ENCODE measurements around the gene ANKRD6.
"Not testable (repeated sequence)": the region's sequence is repeated elsewhere in the genome, so short reads cannot be mapped to it uniquely, and the experiment has no call there.

Gene ANKRD6

DNA sequence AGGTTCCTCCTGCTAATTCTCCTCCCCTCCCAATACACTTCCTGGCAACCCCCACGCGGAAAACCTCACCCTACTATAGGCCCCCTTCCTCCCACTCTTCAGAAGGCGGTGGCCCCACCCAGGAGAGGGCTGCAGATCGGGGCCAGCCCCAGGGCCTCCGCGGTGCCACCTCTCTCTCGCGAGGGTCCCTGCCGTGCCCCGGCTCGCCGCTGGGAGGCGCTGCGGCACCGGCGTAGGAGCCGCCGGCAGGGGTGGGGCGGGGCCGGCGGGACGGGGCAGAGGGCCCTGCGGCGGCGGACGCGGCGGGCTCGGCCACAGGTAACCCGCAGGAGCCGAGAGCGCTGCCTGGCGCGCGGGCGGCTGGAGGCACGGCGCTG is at the start of gene ANKRD6:
TSS of gene ANKRD6 (plus strand) at position 278 of the 377 bp plus-strand sequence. CDS start 133,825 bp downstream, outside the sequence.
- DNase-seq = peak; percentile 93

GRCh38 chr6:89385156-89385667 is 47.7 kb upstream of the ANKRD6 start:
- DNase-seq = peak; percentile 72

GRCh38 chr6:89385846-89386245 is 47.1 kb upstream of the ANKRD6 start:
- no peak for DNase-seq

- DNase-seq = no peak
Observed at GRCh38 chr6:89386917-89387491, 45.9 kb upstream of the ANKRD6 start.

- DNase-seq = no peak
Observed at GRCh38 chr6:89387516-89388201, 45.3 kb upstream of the ANKRD6 start.

DNA sequence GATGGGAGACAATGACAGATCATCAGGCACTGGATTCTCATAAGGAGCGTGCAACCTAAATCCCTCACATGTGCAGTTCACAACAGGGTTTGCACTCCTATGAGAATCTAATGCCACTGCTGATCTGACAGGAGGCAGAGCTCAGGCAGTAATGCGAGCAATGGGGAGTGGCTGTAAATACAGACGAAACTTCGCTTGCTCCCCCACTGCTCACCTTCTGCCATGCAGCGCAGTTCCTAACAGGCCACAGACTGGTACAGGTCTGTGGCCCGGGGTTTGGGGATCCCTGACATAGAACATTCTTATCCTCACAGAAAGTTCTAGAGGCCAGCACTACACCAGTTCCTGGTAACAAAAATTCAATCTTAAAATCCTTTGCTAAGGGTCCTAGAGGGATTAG is 44.1 kb upstream of the ANKRD6 start:
- DNase-seq = no peak

GRCh38 chr6:89392823-89393222 is 40.1 kb upstream of the ANKRD6 start:
- DNase-seq = no peak

DNA sequence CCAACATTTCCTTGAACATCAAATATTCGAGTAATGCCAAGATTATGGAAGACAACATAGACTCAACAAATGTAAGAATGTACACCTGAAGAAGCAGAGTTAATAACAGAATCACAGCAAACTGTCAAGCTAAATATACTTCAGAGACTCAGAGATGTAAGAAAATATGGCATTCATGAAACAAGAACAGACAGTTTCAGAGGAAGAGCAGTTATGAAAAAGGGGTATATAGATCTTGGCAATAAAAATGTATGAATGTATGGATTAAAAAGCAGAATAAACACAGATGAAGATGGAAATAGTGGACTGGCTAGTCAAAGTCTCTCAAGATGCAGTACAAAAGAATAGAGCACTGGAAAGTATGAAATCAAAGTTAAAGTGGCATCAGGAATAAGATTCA is 39.3 kb upstream of the ANKRD6 start:
- DNase-seq = no peak

DNA sequence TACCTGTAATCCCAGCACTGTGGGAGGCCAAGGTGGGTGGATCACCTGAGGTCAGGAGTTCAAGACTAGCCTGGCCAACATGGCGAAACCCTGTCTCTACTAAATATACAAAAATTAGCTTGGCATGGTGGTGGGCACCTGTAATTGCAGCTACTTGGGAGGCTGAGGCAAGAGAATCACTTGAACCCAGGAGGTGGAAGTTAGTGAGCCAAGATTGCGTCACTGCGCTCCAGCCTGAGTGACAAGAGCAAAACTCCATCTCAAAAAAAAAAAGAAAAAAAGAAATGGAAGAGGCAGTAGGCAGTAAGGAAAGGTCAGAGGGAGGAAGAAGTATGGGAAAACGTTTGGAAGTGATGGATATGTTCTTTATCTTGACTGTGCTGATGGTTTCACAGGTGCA is 35.1 kb upstream of the ANKRD6 start:
- not testable (repeated sequence) for DNase-seq

DNA sequence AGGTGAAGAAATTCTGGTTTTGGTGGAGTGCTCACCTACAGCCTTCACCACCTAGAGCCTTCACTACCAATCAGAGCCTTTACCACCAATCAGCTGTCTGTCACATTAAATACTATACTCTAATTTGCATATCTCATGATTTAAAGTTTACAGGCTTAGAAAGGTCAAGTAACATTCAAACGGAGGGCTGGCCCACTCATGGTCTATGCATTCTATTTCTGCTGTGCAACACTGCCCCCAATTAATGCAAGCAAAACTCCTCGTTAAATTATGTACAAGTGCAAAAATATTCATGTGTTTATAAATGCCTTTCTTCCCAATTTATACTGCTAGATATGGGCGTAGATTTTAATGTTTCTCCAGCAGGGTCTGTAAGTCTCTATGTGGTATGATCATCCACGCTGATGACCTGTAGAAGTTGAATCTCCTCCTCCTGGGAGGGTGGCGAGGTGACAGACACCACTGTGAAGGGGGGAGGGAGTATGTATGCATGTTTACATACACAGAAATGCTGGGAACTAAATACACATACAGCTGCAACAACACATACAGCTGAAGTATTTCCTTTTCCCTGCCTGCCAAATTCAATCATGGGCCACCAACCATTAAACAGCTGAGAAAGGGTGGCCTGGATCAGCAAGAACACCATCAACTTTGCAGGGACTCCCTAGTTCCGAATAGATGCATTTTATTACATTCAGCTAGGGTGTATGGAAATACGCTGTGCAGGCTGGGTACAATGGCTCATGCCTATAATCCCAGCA is 34.0 kb upstream of the ANKRD6 start:
- peak; percentile 10 for DNase-seq

GRCh38 chr6:89400050-89400449 is 32.9 kb upstream of the ANKRD6 start:
- no peak for DNase-seq

- DNase-seq = no peak
Observed at GRCh38 chr6:89400912-89401399, 32.0 kb upstream of the ANKRD6 start.

DNA sequence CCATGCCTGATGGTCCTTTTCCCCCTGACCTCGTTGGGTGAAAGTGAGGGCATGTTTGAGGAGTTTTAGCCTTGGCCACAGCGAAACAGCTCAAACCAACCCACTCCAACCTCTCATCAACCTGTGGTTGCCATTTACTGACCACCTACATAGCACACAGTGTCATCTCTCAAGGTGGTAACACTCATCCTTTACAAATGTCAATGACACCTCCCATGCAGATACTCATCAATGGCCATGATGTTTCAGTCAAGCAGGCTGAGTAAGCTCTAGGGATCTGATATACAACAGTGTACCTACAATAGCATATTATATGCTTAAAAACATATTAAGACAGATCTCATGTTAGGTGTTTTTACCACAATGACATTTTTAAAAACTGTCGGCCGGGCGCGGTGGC is 30.2 kb upstream of the ANKRD6 start:
- DNase-seq = no peak

DNA sequence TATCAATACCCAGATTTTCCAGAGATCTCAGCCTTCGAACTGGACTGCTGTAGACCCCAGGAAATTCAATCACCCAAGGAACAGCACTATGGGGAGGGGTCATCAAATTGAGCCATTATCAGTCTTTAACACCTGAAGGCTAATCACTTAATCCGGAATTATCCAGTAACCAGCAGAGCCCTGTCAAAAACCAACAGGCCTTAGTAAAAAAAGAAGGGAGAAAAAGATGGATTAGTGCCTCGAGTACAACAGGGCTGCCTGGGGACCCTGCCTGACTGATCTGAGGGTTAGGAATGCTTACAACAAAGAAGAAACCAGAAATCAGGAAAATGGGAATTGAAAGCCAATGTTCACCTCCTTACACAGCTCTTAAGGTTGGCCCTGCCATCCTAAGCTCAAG is 28.4 kb upstream of the ANKRD6 start:
- DNase-seq = no peak

DNA sequence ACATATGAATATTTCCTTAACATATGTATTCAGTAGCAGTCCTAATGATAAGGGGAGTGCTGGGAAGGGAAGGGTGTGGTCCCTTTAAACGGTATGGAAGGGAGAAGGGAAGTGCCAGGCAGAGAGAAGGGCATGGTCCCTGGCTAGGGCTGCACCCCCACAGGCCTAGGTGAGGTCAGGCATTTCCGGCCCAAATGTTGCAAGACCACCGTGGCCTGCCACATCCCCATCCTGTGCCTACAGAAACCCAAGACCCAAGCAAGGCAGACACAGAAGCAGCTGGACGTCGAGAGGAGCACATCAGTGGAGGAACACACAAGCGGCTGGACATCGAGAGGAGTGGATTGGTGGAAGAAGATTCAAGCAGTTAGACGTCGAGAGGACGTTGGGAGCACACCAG is 26.8 kb upstream of the ANKRD6 start:
- DNase-seq = no peak

DNA sequence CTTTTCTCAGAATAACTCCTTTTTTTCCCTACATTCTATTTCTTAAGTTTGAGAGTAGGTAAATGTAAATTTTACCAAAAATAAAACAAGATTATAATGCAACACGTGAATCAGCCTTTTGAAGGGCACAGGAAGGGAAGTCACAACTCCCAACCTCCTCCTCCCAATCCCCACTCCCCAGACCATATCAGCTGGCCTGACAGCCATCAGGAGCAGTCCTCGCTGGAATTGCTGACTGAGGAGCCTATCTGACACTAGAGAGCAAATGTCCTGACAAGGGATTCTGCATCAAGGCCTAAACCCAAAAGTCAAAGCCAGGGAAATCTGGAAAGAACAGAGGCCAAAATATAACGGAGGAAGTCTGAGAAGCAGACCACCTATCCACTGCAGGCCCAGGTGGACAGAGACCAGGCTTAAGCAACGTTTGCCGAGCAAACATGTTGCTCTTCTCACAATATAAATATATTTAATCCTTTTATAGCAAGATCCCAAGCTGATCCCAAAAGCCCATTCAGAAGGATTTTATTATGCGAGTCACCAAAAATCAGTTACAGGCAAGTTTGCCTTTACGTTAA is 23.4 kb upstream of the ANKRD6 start:
- DNase-seq = no peak

- DNase-seq = no peak
Observed at GRCh38 chr6:89410231-89410761, 22.7 kb upstream of the ANKRD6 start.

- no peak for DNase-seq
Observed at GRCh38 chr6:89410788-89411144, 22.2 kb upstream of the ANKRD6 start.

DNA sequence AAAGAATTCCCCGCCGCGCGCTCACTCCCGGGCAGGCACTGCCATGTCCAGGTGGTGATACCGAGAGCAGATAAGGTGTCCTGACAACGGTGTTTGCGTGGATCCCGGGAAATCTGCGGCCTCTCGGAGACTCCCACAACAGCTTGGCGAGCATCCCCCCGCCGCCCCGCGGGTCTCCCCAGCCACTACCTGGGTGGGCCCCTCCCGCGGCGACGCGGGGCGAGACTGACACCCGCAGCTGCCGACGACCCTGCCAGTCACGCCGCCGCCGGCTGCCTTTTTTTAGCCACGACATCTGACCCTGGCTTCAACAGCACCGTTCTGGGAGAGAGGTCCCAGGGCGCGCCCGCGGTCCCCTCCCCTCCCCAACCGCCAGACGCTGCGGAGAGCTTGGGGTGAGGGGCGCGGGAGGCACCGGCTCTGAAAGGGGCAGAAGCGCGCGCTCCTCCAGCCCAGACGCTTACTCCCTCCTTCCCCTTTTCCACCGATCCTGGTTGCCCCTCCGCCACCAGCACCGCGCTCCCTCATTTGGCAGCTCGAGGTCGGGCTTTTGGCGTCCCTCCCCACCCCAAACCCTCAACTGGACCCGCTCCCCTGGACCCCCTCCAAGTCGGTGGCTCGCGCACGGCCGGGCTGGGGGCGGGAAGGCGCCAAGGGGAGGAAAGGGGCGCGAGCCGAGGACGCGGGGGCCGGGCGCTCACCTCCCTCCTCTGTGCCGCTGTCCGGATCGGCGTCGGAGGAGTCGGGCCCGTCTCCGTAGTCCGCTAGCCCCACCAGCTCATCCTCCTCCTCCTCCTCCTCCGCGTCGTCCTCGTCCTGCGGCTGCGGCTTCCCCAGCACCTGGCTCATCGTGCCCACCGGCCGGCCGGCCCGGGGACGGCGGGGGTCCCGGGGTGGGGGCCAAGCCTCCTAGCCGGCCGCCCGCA is 21.5 kb upstream of the ANKRD6 start:
- peak; percentile 58 for DNase-seq

GRCh38 chr6:89412071-89413005 is 20.6 kb upstream of the ANKRD6 start, which contains the start of gene RRAGD:
Gene RRAGD (minus strand): TSS chr6:89412273. CDS start chr6:89411993, 280 bp downstream.
- DNase-seq = peak; percentile 83

DNA sequence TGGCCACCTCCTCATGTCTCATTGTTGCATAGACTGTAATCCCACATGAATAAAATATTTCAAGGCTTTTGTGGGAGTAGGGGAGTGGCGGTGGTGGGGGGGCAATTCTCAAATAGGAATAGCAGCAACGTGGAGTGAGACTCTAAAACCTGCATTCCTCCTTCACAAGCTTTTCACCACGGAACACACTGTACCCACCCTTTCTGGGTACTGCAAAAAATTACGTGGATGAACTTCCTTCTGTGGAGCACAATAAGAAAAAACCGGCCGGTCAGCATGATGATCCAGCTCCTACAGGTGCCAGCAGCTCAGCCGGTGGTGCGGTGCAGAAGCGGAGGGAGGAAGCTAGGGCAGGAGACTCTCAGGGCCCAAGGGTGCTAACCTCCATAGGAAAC is 19.9 kb upstream of the ANKRD6 start:
- peak; percentile 31 for DNase-seq
